Esophagus squamous epithelium (tissue), 5 donors: ENCODE data around the gene PXMP2. TPM values are rescaled to one million over a fixed set of nuclear protein-coding genes. Genes with fewer than 3 reads are reported as not detected.

Experiments
- DNase-seq: peaks from one replicate; lab custom pipeline; 2025; lab: John Stamatoyannopoulos, UW
- H3K27ac ChIP-seq, 4 donors: fragments of 200-600 bp; sonication (generic); one replicate each; pipeline ENCODE4 v1.5.1; 2016 to 2019; ENCODE audit warnings: mild to moderate bottlenecking in 1 of 4
- H3K27me3 ChIP-seq, 4 donors: fragments of 200-600 bp; sonication (generic); 1 replicate in 3 of 4; 2 replicates in 1 of 4; pipeline versions ENCODE4 v1.5.1 to v1.6.0; 2017 to 2021; ENCODE audit warnings: antibody characterized with exemption in 1 of 4
- H3K36me3 ChIP-seq, 3 donors: fragments of 200-600 bp; sonication (generic); one replicate each; pipeline ENCODE4 v1.5.1; 2016 to 2019
- H3K4me1 ChIP-seq, 3 donors: fragments of 200-600 bp; sonication (generic); one replicate each; pipeline ENCODE4 v1.5.1; 2017 to 2019
- H3K4me3 ChIP-seq, 4 donors: fragments of 200-600 bp; sonication (generic); 1 replicate in 3 of 4; 2 replicates in 1 of 4; pipeline ENCODE4 v1.5.1; 2016 to 2019; ENCODE audit warnings: mild to moderate bottlenecking in 2 of 4, moderate library complexity in 1 of 4
- H3K9me3 ChIP-seq, 3 donors: fragments of 200-600 bp; sonication (generic); one replicate each; pipeline ENCODE4 v1.5.1; 2016 to 2019
- POLR2A ChIP-seq, 4 donors: fragments of 450-650 bp; IDR thresholded peaks; one replicate each; pipeline ENCODE4 v1.6.1; 2017; ENCODE audit warnings: antibody characterized with exemption in 4 of 4, mild to moderate bottlenecking in 4 of 4, moderate library complexity in 3 of 4
- WGBS, 2 donors: methylation state at CpG; one replicate each; pipeline ENCODE4 v1.1.5; 2018; 5-methylcytosine and 5-hydroxymethylcytosine counted together
- intact Hi-C: fragments of 100-400 bp; cut with DNase I; formaldehyde crosslinking; loops from one replicate; pipeline ENCODE4 v1.15.0; 2022
- total RNA-seq, 4 donors: library from RNA; depleted of rRNA; stranded (reverse); fragments of >200 nt; gene quantifications; one replicate each; pipeline ENCODE4 v1.1.0, GENCODE V29; 2016
- TF ChIP-seq, protein P1 (sequence below), 6 experiments: fragments of 450-650 bp in 4 of 6; fragments of 200-600 bp in 2 of 6; sonication (generic) in 2 of 6; IDR thresholded peaks; one replicate each; pipeline ENCODE4 v1.5.1; 2016 to 2019; ENCODE audit warnings: antibody characterized with exemption in 6 of 6, mild to moderate bottlenecking in 4 of 6, moderate library complexity in 4 of 6
- donor health status: DM: yes; HTN: yes; CAD: no.

PXMP2 gene
- total RNA-seq, 4 donors from 2014 or later: 16.3 to 31.9 (median 18.5) TPM

- TF ChIP-seq, protein P1, sequence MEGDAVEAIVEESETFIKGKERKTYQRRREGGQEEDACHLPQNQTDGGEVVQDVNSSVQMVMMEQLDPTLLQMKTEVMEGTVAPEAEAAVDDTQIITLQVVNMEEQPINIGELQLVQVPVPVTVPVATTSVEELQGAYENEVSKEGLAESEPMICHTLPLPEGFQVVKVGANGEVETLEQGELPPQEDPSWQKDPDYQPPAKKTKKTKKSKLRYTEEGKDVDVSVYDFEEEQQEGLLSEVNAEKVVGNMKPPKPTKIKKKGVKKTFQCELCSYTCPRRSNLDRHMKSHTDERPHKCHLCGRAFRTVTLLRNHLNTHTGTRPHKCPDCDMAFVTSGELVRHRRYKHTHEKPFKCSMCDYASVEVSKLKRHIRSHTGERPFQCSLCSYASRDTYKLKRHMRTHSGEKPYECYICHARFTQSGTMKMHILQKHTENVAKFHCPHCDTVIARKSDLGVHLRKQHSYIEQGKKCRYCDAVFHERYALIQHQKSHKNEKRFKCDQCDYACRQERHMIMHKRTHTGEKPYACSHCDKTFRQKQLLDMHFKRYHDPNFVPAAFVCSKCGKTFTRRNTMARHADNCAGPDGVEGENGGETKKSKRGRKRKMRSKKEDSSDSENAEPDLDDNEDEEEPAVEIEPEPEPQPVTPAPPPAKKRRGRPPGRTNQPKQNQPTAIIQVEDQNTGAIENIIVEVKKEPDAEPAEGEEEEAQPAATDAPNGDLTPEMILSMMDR (IDR thresholded peaks at IDR 0.05): no peak
- no peak for TF ChIP-seq POLR2A (IDR thresholded peaks at IDR 0.05)
- Histone ChIP-seq H3K27ac (no peak overlapping the region), H3K4me3 (no peak overlapping the region), H3K27me3 (no peaks in the 10 kb centered on the region), H3K4me1 (no peaks in the 10 kb centered on the region), H3K36me3 (peaks cover 9 to 96% (median 19%) of the 10 kb centered on the region in 3 donors), H3K9me3 (no peaks in the 10 kb centered on the region)
- intact Hi-C loops: no loop called here
- WGBS, 2 donors: 90 to 96% methylated on average over 8 to 9 of the region's 10 CpGs
- no peak for DNase-seq
Measured at GRCh38 chr12:132647858-132648257, 39.5 kb upstream of the PXMP2 start.

GRCh38 chr12:132648616-132649225 lies 38.7 kb upstream of the PXMP2 start:
- Histone ChIP-seq H3K9me3 (no peaks in the 10 kb centered on the region), H3K4me1 (no peaks in the 10 kb centered on the region), H3K27ac (no peak overlapping the region), H3K36me3 (peaks cover 2 to 96% (median 13%) of the 10 kb centered on the region in 3 donors), H3K4me3 (no peak overlapping the region), H3K27me3 (no peaks in the 10 kb centered on the region)
- DNase-seq: no peak
- no peak for TF ChIP-seq POLR2A (IDR thresholded peaks at IDR 0.05)
- TF ChIP-seq, protein P1 (IDR thresholded peaks at IDR 0.05): no peak
- 95 to 97% methylated on average over 14 to 23 of the region's 24 CpGs for WGBS, 2 donors
- intact Hi-C loops: no loop called here

GRCh38 chr12:132649226-132649945 lies 38.0 kb upstream of the PXMP2 start:
- Histone ChIP-seq H3K36me3 (peaks cover 0 to 96% (median 13%) of the 10 kb centered on the region in 3 donors), H3K27me3 (no peaks in the 10 kb centered on the region), H3K4me1 (no peaks in the 10 kb centered on the region), H3K27ac (no peak overlapping the region), H3K4me3 (no peak overlapping the region), H3K9me3 (no peaks in the 10 kb centered on the region)
- intact Hi-C loops: no loop called here
- DNase-seq: no peak
- 88% methylated on average over 8 of the region's 27 CpGs; no CpG with 5 or more reads in 1 of the 2 donors for WGBS, 2 donors
- no peak for TF ChIP-seq POLR2A (IDR thresholded peaks at IDR 0.05)
- TF ChIP-seq, protein P1 (IDR thresholded peaks at IDR 0.05): no peak

DNA sequence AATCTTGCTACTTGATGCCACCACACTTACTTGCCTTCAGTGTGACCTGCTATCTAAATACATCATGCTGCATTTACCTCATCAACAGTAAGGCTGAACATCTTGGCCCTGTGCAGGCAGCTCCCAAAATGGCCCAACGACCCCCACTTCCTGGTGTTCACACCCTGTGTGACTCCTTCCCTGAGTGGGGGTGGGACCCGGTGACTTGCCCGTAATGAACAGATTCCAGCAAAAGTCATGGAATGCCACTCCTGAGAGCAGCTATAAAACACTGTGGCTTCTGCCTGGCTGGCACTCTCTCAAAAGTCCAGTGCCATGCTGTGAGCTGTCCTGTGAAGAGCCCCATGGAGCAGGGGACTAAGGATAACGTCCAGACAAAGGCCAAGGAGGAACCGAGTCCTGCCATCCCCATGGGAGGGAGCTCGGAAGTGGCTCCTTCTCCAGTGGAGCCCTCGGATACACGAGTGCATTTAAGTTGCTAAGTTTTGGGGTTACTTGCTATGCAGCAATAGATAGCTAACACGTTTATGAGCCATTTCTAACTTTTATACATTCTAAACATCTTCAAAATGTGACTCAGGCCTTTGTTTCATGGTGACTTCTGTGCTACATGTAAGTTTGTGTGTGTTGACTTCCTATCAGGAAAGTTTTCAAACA lies 35.8 kb upstream of the PXMP2 start:
- H3K27me3 ChIP-seq: no peaks in the 10 kb centered on the region
- TF ChIP-seq POLR2A (IDR thresholded peaks at IDR 0.05): no peak
- TF ChIP-seq, protein P1 (IDR thresholded peaks at IDR 0.05): no peak
- no peak overlapping the region for H3K27ac ChIP-seq
- DNase-seq: no peak
- no peaks in the 10 kb centered on the region for H3K9me3 ChIP-seq
- intact Hi-C loops: no loop called here
- H3K4me3 ChIP-seq: no peak overlapping the region
- H3K4me1 ChIP-seq: no peaks in the 10 kb centered on the region
- 71 to 73% methylated on average over 9 of the region's 9 CpGs for WGBS, 2 donors
- H3K36me3 ChIP-seq: peaks cover 0 to 100% (median 13%) of the 10 kb centered on the region in 3 donors
